Activated naive CD8-positive, alpha-beta T cell (primary cell): Measurements from ENCODE around the gene VSNL1.

Experiments used
- H3K27ac Mint-ChIP-seq: one replicate; pipeline ENCODE4 v1.8.0; 2021; ENCODE audit warnings: mixed read lengths
- H3K27me3 Mint-ChIP-seq: one replicate; pipeline ENCODE4 v1.8.0; 2021; ENCODE audit warnings: mixed read lengths
- H3K36me3 Mint-ChIP-seq: one replicate; pipeline ENCODE4 v1.8.0; 2021; ENCODE audit warnings: mixed read lengths
- H3K4me1 Mint-ChIP-seq: one replicate; pipeline ENCODE4 v1.8.0; 2021; ENCODE audit warnings: low read depth, mixed read lengths
- H3K4me3 Mint-ChIP-seq: one replicate; pipeline ENCODE4 v1.8.0; 2021; ENCODE audit warnings: mild to moderate bottlenecking, mixed read lengths
- H3K9me3 Mint-ChIP-seq: one replicate; pipeline ENCODE4 v1.8.0; 2021; ENCODE audit warnings: low read depth, mixed read lengths

Gene VSNL1

GRCh38 chr2:17538022-17538843 lies 2.3 kb upstream of the VSNL1 start:
- Mint-ChIP-seq H3K36me3 (no peaks in the 10 kb centered on the region), H3K4me1 (peaks cover 4% of the 10 kb centered on the region), H3K27ac (no peak overlapping the region), H3K27me3 (peaks cover 38% of the 10 kb centered on the region), H3K4me3 (no peak overlapping the region), H3K9me3 (no peaks in the 10 kb centered on the region)

DNA sequence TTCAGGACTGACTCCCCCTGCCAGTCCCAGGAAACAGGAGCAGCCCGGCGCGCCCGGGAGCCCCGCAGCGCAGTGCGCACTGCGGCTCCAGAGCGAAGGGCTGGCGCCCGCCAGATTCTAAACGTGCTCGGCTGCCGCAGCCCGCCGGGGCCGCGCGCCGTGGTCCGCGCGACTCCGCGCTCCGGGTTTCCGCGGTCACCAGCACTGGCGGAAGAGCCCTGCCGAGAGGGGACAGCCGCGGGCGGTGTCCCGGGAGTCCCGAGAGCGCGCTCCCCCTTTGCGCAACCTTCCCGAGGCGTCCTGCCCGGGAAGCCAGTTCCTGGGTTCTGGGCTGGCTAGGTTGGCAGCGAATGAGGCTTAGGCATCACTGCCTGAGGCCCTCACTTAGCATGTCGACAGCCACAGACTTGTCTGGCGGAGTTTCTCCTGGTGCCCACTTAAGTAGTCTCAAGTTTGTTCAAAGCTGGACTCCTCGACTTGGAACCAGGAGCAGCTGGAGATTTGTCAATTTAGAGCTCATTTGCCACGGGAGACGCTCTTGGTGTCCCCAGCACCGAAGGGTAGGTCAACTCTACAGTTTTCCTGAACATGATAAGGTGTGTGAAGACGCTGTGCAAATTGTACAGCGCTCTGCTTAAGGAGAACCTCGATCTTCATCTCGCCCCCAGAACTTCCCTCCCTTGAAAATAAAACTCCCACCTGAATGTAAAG lies 1.5 kb upstream of the VSNL1 start:
- peaks cover 4% of the 10 kb centered on the region for H3K4me1 Mint-ChIP-seq
- H3K36me3 Mint-ChIP-seq = no peaks in the 10 kb centered on the region
- no peaks in the 10 kb centered on the region for H3K9me3 Mint-ChIP-seq
- H3K27me3 Mint-ChIP-seq = peaks cover 39% of the 10 kb centered on the region
- H3K4me3 Mint-ChIP-seq = no peak overlapping the region
- no peak overlapping the region for H3K27ac Mint-ChIP-seq

DNA sequence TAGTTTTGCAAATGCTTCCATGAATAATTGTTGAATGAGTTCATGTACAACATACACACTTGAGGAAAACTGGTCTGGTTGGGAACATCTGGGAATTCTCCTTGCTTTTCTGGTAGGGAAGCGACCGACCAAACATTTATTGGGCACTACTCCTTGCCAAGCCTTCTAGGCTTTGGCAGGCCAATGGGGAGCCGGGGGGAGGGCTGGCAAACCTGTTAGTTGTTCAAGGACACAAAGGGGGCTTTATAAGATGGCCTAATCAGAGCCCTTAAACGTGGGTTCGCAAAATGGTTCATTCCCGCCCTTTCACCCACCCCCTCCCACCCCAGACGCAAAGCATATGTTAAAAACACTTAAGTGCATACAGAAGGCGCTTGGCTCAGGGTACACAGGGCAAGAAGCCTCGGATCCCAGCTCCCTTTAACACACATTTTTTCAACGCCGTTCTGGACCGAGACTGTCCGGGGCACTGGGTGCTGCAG lies 844 bp upstream of the VSNL1 start:
- Mint-ChIP-seq H3K9me3 (no peaks in the 10 kb centered on the region), H3K36me3 (no peaks in the 10 kb centered on the region), H3K27me3 (peaks cover 39% of the 10 kb centered on the region), H3K27ac (no peak overlapping the region), H3K4me3 (no peak overlapping the region), H3K4me1 (peaks cover 4% of the 10 kb centered on the region)

- H3K27ac Mint-ChIP-seq = no peak overlapping the region
- peaks cover 34% of the 10 kb centered on the region for H3K27me3 Mint-ChIP-seq
- no peaks in the 10 kb centered on the region for H3K36me3 Mint-ChIP-seq
- H3K4me1 Mint-ChIP-seq = peaks cover 4% of the 10 kb centered on the region
- H3K4me3 Mint-ChIP-seq = no peak overlapping the region
- no peaks in the 10 kb centered on the region for H3K9me3 Mint-ChIP-seq
These were observed 476 bp downstream of the VSNL1 start for GRCh38 chr2:17540813-17541530.

DNA sequence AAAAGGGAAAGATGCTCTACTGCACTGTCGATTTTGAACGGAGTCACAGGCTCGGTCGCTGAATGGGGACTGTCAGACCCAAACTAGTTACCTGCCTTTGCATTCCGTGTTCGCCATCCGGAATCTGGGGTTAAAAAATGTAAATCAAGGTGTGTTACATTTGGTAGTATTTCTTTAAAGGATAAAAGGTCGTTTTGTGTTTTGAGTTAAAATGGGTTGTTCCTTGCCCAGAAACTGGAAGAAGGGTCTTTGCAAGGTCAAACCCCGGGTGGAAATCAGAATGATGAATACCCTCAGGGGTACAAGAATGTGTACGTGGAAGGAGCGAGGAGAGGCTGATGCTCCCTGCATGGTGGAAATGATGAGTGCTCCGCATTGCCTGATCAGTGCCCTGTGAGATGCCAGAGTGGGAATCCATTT lies 1.0 kb downstream of the VSNL1 start:
- no peak overlapping the region for H3K27ac Mint-ChIP-seq
- no peaks in the 10 kb centered on the region for H3K36me3 Mint-ChIP-seq
- H3K4me3 Mint-ChIP-seq = no peak overlapping the region
- peaks cover 4% of the 10 kb centered on the region for H3K4me1 Mint-ChIP-seq
- peaks cover 34% of the 10 kb centered on the region for H3K27me3 Mint-ChIP-seq
- no peaks in the 10 kb centered on the region for H3K9me3 Mint-ChIP-seq

DNA sequence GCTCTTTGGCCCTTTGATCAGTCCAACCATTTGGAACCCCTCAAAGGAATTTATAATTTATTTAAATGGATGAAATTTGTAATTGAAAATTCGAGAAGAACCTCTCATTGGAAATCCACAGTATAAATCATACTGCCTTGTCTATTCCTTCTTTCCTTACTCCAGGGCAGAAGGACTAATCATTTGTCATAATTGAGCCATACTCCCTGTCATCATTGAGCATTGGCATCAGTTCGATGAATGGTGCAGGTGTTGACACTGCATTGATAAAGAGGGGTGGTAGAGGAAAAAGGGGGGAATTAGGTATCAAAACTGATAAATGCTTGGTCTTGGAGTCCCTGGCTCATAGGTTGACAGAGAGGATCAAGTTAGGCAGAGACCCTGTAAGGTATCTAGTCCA lies 2.0 kb downstream of the VSNL1 start:
- Mint-ChIP-seq H3K27me3 (peaks cover 35% of the 10 kb centered on the region), H3K4me1 (peaks cover 4% of the 10 kb centered on the region), H3K36me3 (no peaks in the 10 kb centered on the region), H3K4me3 (no peak overlapping the region), H3K9me3 (no peaks in the 10 kb centered on the region), H3K27ac (no peak overlapping the region)

- Mint-ChIP-seq H3K27ac (no peak overlapping the region), H3K27me3 (peaks cover 34% of the 10 kb centered on the region), H3K36me3 (no peaks in the 10 kb centered on the region), H3K9me3 (no peaks in the 10 kb centered on the region), H3K4me1 (peaks cover 3% of the 10 kb centered on the region), H3K4me3 (no peak overlapping the region)
These were observed 2.7 kb downstream of the VSNL1 start for GRCh38 chr2:17543131-17543660.

DNA sequence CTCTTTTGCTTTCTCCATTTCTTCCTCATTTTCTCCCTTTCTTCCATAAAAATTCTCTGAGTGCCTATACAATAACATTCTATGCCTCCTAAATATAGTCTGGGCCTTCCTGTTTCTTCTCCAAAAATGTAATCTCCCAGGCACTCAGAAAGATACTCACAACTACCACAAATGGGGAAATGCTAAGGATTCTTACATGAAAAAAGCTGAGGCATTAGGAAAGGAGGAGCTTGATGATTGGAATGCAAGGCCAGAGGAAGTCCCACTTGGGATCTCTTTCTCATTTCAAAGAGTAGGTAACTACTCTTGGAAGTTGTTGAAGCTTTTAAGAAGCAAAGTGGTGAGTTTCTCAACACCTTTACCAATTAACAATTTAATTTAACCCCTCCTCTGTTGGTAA lies 3.4 kb downstream of the VSNL1 start:
- no peak overlapping the region for H3K4me3 Mint-ChIP-seq
- no peaks in the 10 kb centered on the region for H3K9me3 Mint-ChIP-seq
- H3K4me1 Mint-ChIP-seq = no peaks in the 10 kb centered on the region
- H3K36me3 Mint-ChIP-seq = no peaks in the 10 kb centered on the region
- H3K27ac Mint-ChIP-seq = no peak overlapping the region
- peaks cover 35% of the 10 kb centered on the region for H3K27me3 Mint-ChIP-seq

DNA sequence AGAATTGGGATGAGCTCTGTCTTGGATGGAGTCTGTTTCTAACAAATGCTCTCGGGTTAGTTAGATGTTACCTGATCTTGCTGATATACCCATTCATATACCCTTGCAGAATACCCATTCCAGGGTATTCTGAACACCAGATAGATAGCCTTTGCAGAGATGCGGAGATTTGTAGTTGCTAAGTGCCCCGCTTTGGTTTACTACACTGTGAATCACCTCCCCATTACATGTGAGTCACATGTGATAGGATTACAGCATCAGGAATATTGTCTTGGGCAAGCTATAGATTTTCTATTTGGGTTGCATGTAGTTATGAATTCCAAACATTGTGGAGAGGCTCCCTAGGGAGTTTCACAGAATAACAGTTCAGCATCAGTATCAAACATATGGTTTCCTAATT lies 3.8 kb downstream of the VSNL1 start:
- no peak overlapping the region for H3K4me3 Mint-ChIP-seq
- H3K27ac Mint-ChIP-seq = no peak overlapping the region
- no peaks in the 10 kb centered on the region for H3K9me3 Mint-ChIP-seq
- peaks cover 35% of the 10 kb centered on the region for H3K27me3 Mint-ChIP-seq
- no peaks in the 10 kb centered on the region for H3K4me1 Mint-ChIP-seq
- no peaks in the 10 kb centered on the region for H3K36me3 Mint-ChIP-seq

DNA sequence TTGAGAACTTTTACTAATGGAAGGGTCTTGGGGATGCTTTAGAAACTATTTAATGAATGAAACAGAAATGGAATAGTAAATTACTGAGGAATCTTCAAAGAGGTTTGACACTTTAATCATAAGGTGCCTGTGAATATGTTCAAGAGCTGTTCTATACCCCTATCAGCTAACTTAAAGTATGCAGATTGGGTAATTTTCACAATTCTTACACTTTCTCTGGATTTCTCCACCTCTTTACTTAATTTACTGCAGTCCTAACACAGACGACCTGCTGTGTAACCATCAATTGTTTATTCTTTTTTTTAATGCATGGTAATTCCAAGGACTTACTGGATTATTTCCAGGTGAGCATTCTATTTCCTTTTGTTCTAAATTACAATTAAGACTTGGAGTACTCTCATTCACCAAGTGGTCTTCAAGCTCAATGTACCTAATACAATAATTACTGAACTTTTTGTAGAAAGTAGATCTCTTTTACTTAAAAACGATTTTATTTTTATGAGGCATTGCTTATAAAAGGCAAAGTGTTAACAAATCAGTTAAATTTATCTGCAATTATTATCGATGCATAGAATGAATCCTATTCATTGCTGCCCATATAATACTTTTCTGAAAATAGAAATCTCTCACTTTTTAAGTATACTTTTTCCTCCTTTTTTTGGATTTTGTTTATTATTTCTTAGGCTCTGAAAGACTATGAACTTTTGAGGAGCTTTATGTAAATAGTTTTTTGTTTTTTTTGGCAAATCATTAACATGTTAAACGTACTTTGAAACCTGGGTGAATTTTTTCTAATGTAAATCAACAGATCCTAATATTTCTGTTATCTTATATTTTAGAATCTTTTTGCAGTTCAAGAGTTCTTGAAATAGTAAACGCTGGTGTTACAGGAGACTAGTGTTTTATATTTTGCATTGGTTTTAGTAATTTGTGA lies 5.5 kb downstream of the VSNL1 start:
- no peak overlapping the region for H3K27ac Mint-ChIP-seq
- H3K9me3 Mint-ChIP-seq = no peaks in the 10 kb centered on the region
- no peaks in the 10 kb centered on the region for H3K36me3 Mint-ChIP-seq
- peaks cover 27% of the 10 kb centered on the region for H3K27me3 Mint-ChIP-seq
- H3K4me1 Mint-ChIP-seq = no peaks in the 10 kb centered on the region
- H3K4me3 Mint-ChIP-seq = no peak overlapping the region

DNA sequence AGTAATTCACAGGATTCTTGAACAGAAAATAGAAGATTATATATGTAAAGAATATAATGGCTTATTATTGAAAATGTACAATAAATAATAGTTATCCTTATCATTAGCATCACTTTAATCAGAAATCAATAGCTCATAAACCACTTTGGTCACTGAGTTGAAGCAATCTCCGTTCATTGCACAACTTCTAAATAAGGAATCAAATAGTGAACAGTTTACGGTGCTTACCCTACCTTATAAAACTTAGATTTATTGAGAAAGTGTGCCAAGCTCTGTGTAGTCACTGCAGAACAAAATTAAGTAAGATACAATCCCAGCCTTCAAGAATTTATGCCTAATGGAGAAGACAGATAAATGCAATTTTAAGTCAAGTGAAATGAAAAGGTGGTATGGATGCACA lies 6.7 kb downstream of the VSNL1 start:
- Mint-ChIP-seq H3K9me3 (no peaks in the 10 kb centered on the region), H3K27ac (no peak overlapping the region), H3K36me3 (no peaks in the 10 kb centered on the region), H3K4me3 (no peak overlapping the region), H3K4me1 (no peaks in the 10 kb centered on the region), H3K27me3 (peaks cover 18% of the 10 kb centered on the region)

DNA sequence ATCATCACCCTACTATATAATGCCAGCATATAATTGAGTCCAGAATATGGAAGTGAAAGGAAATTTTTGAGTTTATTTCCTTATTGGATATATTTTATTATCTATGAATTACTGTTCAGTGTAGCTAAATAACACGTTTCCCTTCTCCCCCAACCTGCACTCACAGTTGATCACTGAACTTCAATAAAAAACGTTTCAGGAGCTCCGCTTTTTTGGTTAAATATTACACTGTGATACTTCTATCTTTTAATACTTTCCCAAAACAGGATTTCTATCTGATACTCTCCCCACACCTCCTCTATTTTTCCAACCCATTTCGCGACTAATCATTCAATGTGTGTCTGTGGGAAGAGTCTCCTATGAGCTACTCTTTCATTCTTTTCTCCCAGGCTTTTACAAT lies 7.2 kb downstream of the VSNL1 start:
- H3K27me3 Mint-ChIP-seq = peaks cover 16% of the 10 kb centered on the region
- H3K4me1 Mint-ChIP-seq = no peaks in the 10 kb centered on the region
- no peak overlapping the region for H3K4me3 Mint-ChIP-seq
- H3K27ac Mint-ChIP-seq = no peak overlapping the region
- no peaks in the 10 kb centered on the region for H3K36me3 Mint-ChIP-seq
- no peaks in the 10 kb centered on the region for H3K9me3 Mint-ChIP-seq

DNA sequence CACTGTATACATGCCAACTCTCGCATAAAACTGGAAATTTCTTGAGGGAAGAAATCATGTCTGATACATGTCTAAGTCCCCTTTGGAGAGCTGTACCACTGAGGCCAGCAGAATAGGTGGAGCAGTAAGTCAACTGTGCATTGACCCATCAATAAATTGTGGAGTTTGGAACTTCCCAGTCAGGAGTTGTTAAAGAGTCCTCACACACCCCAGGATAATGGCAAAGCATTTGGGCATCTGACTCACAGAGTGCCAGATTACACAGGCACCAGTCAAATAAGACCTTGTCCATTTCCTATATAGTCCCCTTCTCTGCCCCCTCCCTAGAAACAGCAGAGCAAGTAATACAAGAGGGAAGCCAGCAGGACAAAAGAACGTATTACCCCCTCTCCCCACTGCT lies 10.4 kb downstream of the VSNL1 start:
- no peak overlapping the region for H3K27ac Mint-ChIP-seq
- H3K4me3 Mint-ChIP-seq = no peak overlapping the region
- H3K9me3 Mint-ChIP-seq = no peaks in the 10 kb centered on the region
- no peaks in the 10 kb centered on the region for H3K4me1 Mint-ChIP-seq
- peaks cover 10% of the 10 kb centered on the region for H3K27me3 Mint-ChIP-seq
- H3K36me3 Mint-ChIP-seq = no peaks in the 10 kb centered on the region

DNA sequence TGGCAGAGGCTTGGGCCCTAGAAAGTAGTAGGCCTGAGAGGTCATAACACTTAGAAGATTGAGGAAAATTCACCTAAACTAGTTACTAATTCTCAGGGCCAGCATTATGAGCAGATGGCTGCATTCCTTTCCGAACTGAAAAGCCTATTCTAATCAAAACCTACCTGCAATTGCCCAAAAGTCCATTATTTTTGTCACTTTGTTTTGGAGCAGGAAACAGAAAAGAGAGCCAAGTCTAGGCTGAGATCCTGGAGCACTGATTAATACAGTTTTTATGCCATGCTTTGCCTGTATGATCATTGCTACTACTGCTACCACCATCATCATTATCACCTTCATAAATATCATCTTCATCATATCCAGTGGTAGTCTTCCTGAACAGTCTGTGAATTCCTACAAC lies 14.7 kb downstream of the VSNL1 start:
- H3K9me3 Mint-ChIP-seq = no peaks in the 10 kb centered on the region
- no peaks in the 10 kb centered on the region for H3K4me1 Mint-ChIP-seq
- no peaks in the 10 kb centered on the region for H3K36me3 Mint-ChIP-seq
- H3K4me3 Mint-ChIP-seq = no peak overlapping the region
- H3K27ac Mint-ChIP-seq = no peak overlapping the region
- no peaks in the 10 kb centered on the region for H3K27me3 Mint-ChIP-seq
